Vein endothelial cell (primary cell): Measurements from ENCODE around the gene MRPS26. TPM values are rescaled to one million over a fixed set of nuclear protein-coding genes. Genes with fewer than 3 reads are reported as not detected.

Experiments used
- total RNA-seq: library from RNA; depleted of rRNA; stranded (reverse); fragments of >200 nt; gene quantifications from 2 replicates; pipeline ENCODE4 v1.2.3, GENCODE V29; 2012

Gene MRPS26
- 29.3 and 30.7 TPM in 2 replicates for total RNA-seq

DNA sequence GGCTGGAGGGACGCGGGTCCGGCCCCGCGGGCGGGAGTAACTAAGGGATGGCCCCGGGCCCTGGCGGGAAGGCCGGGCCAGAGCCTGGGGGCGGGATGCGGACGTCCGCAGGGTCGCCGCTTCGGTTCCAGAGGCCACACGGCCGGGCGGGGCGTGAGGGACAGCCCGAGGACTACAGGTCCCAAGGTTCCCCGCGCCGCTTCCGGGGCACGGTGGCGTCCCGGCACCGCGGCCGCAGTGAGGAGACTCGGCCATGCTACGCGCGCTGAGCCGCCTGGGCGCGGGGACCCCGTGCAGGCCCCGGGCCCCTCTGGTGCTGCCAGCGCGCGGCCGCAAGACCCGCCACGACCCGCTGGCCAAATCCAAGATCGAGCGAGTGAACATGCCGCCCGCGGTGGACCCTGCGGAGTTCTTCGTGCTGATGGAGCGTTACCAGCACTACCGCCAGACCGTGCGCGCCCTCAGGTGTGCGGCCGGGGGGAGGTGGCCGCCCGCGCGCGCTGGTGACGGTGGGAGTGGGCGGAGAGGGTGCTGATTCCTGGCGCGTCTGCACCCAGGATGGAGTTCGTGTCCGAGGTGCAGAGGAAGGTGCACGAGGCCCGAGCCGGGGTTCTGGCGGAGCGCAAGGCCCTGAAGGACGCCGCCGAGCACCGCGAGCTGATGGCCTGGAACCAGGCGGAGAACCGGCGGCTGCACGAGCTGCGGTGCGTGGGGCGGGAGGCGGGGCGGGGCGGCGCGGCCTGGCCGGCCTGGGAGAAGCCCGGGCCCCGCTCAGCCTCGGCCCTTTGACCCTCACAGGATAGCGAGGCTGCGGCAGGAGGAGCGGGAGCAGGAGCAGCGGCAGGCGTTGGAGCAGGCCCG, at the start of gene MRPS26:
MRPS26 (plus strand) TSS at position 237 of the 861 bp plus-strand sequence; CDS start at position 254, 17 bp downstream.

DNA sequence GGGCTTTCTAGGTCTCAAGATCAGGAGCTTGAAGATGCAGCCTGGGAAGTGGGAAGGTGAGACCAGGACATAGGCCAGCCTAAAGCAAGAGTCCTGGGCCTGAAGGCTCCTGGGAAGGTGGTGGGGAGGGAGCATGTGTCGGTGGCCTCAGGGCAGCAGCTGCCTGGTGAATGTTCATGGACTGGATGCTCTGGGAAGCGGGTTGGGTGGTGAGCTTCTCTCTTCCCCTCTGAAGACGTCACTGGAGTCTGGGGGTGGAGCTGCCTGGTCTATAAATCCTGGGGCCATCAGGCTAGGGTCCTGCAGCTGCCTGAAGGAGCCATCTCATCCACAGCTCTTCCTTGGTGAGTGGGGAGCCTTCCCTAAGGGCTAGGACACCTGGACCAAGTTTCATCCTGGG, 2.5 kb upstream of the MRPS26 start, which contains the start of gene GNRH2:
GNRH2 (plus strand) TSS at position 301 of the 400 bp plus-strand sequence. CDS start 793 bp downstream, outside the sequence.

DNA sequence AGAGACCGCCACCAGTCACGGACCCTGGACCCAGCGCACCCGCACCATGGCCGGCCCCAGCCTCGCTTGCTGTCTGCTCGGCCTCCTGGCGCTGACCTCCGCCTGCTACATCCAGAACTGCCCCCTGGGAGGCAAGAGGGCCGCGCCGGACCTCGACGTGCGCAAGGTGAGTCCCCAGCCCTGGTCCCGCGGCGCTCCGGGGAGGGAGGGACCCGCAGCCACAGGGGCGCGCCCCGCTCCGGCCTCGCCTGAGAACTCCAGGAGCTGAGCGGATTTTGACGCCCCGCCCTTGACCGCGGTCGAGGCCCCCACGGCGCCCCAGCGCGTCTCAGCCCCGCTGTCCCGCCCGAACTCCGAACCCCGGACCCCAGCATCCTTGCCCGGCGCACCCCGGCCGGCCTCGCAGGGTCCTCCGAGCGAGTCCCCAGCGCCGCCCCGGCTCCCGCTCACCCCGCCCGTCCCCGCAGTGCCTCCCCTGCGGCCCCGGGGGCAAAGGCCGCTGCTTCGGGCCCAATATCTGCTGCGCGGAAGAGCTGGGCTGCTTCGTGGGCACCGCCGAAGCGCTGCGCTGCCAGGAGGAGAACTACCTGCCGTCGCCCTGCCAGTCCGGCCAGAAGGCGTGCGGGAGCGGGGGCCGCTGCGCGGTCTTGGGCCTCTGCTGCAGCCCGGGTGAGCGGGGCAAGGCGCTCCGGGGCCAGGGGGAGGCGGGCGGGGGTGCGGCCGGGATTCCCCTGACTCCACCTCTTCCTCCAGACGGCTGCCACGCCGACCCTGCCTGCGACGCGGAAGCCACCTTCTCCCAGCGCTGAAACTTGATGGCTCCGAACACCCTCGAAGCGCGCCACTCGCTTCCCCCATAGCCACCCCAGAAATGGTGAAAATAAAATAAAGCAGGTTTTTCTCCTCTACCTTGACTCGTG, 26.0 kb downstream of the MRPS26 start, which contains the start of gene OXT:
OXT (plus strand) TSS at position 11 of the 920 bp plus-strand sequence; CDS start at position 47, 36 bp downstream.

DNA sequence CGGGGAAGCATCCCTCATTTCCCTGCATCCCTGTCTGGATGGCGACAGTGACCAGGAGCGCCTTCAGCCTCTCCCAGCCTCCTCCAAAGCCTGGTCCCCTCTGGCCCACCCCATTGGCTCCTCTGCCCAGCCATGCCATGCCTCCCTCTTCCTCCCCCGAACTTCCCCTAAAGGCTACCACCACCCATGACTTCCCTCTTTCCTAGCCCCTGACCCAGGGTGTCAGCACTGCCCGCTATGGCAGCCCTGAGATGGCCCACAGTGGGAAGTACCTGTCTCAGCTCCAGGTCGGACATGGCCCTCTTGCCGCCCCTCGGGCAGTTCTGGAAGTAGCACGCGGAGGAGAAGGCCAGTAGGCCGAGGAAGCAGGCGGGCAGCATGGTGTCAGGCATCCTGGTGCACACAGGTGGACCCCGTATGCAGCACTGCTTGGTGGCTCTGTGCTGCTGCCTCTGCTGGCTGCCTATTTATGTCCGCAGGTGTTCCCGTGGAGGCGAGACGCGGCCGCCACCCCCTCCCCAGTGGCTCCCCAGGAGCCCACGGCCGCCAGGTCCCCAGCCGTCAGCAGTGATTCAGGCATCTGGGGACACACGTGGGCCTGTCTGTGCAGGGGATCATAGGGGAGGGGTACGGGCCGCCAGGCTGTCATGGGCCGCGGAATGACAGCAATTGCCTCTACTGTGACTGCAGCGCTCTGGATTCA, 38.6 kb downstream of the MRPS26 start, which contains the start of gene AVP:
AVP (minus strand) TSS at position 442 of the 703 bp plus-strand sequence; CDS start at position 392, 50 bp downstream.

Other genes with a start within 250 kb of the MRPS26 start
- 0.19 and 0.33 TPM in 2 replicates for gene CPXM1, start 245.4 kb upstream of the MRPS26 start, total RNA-seq
- not detected in 2 replicates for gene C20orf141, start 231.1 kb upstream of the MRPS26 start, total RNA-seq
- gene TMEM239, start 229.7 kb upstream of the MRPS26 start, total RNA-seq, result not detected in 2 replicates
- 16.6 and 19.6 TPM in 2 replicates for gene PCED1A, start 205.4 kb upstream of the MRPS26 start, total RNA-seq
- gene VPS16, start 205.3 kb upstream of the MRPS26 start, total RNA-seq, result 34.6 and 37.6 TPM in 2 replicates
- 52.8 and 53.9 TPM in 2 replicates for gene PTPRA, start 172.6 kb upstream of the MRPS26 start, total RNA-seq
- 0.57 TPM in 1 of 2 replicates, not detected in the other for gene GNRH2, start 2.4 kb upstream of the MRPS26 start, total RNA-seq
- gene OXT, start 25.6 kb downstream of the MRPS26 start, total RNA-seq, result not detected in 2 replicates
- not detected in 2 replicates for gene AVP, start 38.7 kb downstream of the MRPS26 start, total RNA-seq
- 17.3 and 20.3 TPM in 2 replicates for gene FASTKD5, start 113.8 kb downstream of the MRPS26 start, total RNA-seq
- gene UBOX5, start 113.8 kb downstream of the MRPS26 start, total RNA-seq, result 4.1 and 4.9 TPM in 2 replicates
- 6.2 and 9.8 TPM in 2 replicates for gene LZTS3, start 127.5 kb downstream of the MRPS26 start, total RNA-seq
- 26.8 and 28.7 TPM in 2 replicates for gene DDRGK1, start 158.6 kb downstream of the MRPS26 start, total RNA-seq
- gene ITPA, start 163.4 kb downstream of the MRPS26 start, total RNA-seq, result 24.2 and 33.8 TPM in 2 replicates
- 4.9 TPM in 2 replicates for gene SLC4A11, start 193.1 kb downstream of the MRPS26 start, total RNA-seq